GM19023 (cell line): ENCODE measurements around the gene JPH4.

Experiments
- ATAC-seq: cut with Tn5 transposase; IDR thresholded peaks from one replicate; pipeline ENCODE4 v1.9.1; 2021; ENCODE audit warnings: mild to moderate bottlenecking, moderate library complexity; ENCODE audit not compliant: unreplicated experiment

The JPH4 gene

DNA sequence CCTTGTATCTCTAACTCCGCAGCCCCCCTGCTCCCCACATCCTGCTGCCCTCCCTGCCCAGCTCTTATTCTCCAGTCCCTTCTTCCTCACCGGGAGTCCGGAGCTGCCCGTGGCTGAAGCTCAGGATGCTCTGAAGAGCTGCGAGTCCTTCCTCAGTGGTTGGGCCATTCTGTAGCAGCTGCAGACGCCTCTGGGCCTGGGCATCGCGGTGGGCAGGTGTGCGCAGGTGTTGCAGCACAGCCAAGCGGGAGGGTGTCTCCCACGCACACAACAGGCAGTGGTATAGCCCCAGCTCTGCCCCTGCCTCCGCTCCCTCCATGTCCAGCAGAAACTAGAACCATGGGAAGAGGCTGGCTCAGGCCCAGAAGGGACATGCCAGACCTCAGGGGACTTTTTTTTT lies 47.2 kb downstream of the JPH4 start:
- no peak for ATAC-seq

GRCh38 chr14:23530375-23531055 lies 48.1 kb downstream of the JPH4 start:
- no peak for ATAC-seq

- no peak for ATAC-seq
These were observed 49.6 kb downstream of the JPH4 start for GRCh38 chr14:23529016-23529415.

GRCh38 chr14:23528555-23528954 lies 50.0 kb downstream of the JPH4 start:
- no peak for ATAC-seq

- no peak for ATAC-seq
These were observed 53.0 kb downstream of the JPH4 start for GRCh38 chr14:23525611-23526010.

GRCh38 chr14:23524954-23525353 lies 53.6 kb downstream of the JPH4 start:
- no peak for ATAC-seq

DNA sequence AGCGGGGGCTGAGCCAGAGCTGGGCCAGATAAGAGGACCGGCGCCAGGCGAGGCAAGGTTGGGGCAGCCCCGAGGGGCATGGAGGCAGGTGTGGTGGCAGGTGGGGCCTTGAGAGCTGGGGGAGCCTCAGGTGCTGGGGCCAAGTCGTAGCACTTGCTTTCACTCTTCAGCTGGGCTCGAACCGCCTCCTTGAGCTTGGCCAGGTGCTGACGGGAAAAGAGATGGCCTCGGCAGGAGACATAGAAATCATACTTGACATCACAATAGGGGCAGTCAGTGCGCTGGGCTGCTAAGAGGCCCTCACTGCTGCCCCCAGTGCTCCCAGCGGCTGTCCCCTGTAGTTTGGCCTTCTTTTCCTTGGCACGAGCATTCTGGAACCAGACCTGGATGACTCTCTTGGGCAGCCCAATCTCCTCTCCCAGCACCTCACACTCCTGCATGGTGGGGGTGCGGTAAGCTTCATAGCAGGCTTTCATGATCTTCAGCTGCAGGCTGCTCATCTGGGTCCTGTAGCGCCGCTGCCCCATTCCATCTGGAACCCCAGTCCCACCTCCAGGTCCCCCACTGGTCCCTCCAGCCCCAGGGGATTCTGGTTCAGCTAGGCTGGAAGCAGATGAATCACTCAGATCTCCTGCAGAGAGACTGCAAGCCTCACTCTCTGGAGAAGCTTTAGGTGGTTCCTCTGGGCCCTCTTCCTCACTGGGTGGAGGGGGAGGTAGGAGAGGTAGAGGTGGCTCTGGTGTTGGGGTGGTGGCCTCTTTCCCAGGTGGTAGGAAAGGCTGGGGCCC lies 55.2 kb downstream of the JPH4 start:
- no peak for ATAC-seq

- no peak for ATAC-seq
These were observed 55.9 kb downstream of the JPH4 start for GRCh38 chr14:23522643-23523198.

DNA sequence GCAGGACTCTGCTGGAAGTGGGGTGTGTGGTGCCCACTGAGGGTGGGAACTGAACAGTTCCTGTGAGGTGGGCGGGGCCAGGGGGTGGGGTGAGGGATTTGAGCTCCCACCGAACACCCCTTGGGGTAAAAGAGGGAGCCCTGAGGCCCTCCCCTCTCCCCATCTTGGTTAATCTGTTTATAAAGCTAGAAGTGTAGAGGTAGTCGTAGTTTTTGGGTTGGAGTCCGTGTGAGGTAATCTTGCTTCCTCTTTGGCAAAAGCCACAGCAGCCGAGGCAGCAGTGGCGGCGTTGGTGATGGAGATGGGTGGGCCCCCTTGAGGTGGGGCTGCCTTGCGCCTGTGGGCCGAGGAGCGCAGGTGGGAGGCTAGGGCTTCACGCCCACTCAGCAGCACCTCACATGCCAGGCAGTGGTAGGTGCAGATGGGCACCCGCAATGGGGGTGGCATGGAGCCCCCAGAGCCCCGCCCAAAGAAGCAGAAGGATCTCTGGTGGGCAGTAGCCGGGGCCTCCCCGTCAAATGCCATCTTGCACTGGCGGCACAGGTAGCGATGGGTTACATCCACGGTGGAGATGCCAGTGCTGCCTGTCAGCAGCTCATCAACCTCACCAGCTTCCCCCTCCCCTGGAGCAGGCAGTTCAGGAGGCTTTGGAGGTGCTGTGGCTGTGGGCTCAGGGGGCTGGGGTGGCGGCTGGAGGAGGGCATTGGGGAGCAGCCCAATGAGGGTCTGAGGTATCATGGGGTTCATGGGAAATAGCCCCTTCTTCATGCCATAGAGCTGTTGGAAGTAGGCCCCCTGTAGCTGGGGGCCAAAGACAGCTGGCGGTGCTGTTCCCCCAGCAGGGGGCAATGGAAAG lies 56.6 kb downstream of the JPH4 start:
- no peak for ATAC-seq

- no peak for ATAC-seq
These were observed 57.6 kb downstream of the JPH4 start for GRCh38 chr14:23520899-23521533.

GRCh38 chr14:23518709-23519108 lies 59.9 kb downstream of the JPH4 start:
- ATAC-seq, result no peak
